Measurements from ENCODE around the gene IKBKE.

Gene IKBKE

DNA sequence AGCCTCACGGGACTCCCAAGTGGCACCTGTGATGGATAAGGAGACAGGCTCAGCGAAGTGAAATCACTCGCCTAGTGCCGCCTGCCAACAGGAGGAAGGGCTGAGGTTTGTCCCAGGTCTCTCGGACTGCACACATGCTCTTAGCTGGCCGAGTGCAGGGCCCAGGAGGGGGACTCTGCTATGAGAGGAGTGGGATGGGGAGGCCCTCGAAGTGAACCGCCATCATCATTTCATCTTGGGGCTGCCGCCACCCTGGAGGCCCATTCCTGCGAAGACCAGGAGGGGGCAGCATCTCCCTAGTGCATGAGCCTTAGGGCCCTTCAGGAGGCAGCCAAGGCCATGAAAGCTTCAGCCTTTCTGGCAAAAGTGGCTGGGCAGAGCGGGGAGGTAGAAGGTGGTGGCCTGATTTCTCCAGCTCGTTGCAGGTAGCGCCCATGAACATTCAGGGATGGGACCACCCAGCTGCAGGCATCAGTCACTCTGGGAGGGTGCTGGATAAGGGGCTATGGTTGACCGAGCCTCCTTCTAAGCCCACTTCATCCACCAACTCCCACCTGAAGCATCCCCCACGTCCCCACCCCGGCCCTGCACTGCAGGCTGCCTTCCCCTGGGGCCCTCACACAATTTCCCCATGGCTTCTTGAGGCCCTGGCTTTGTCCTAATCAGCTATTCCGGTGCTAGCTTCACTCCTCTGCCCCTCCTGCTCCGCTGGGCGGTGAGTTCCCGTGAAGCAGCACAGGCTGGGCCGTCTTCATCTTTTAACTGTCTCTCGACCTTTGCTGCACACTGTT is 19.9 kb downstream of the IKBKE start:
- Histone ChIP-seq H3K9me3 (ENCODE audit: insufficient read depth, low read depth, low read length) (no peaks in the 10 kb centered on the region), H3K4me3 (ENCODE audit: low read length) (no peak overlapping the region), H3K27ac (ENCODE audit: low read length) (no peak overlapping the region), H3K36me3 (ENCODE audit: insufficient read depth, low read depth, low read length) (peaks cover 6% of the 10 kb centered on the region), H3K9ac (ENCODE audit: low read depth, low read length) (no peak overlapping the region), H3K27me3 (ENCODE audit: insufficient read depth, low read length) (no peaks in the 10 kb centered on the region), H3K4me1 (ENCODE audit: insufficient read depth, low read length) (no peaks in the 10 kb centered on the region)

GRCh38 chr1:206490771-206491405 is 20.6 kb downstream of the IKBKE start:
- H3K4me3 ChIP-seq (ENCODE audit: low read length) = no peak overlapping the region
- no peaks in the 10 kb centered on the region for H3K27me3 ChIP-seq (ENCODE audit: insufficient read depth, low read length)
- peaks cover 6% of the 10 kb centered on the region for H3K36me3 ChIP-seq (ENCODE audit: insufficient read depth, low read depth, low read length)
- H3K9ac ChIP-seq (ENCODE audit: low read depth, low read length) = no peak overlapping the region
- no peak overlapping the region for H3K27ac ChIP-seq (ENCODE audit: low read length)
- H3K9me3 ChIP-seq (ENCODE audit: insufficient read depth, low read depth, low read length) = no peaks in the 10 kb centered on the region
- H3K4me1 ChIP-seq (ENCODE audit: insufficient read depth, low read length) = no peaks in the 10 kb centered on the region

- no peak overlapping the region for H3K27ac ChIP-seq (ENCODE audit: low read length)
- no peak overlapping the region for H3K9ac ChIP-seq (ENCODE audit: low read depth, low read length)
- no peaks in the 10 kb centered on the region for H3K4me1 ChIP-seq (ENCODE audit: insufficient read depth, low read length)
- H3K4me3 ChIP-seq (ENCODE audit: low read length) = no peak overlapping the region
- H3K27me3 ChIP-seq (ENCODE audit: insufficient read depth, low read length) = no peaks in the 10 kb centered on the region
- no peaks in the 10 kb centered on the region for H3K9me3 ChIP-seq (ENCODE audit: insufficient read depth, low read depth, low read length)
- H3K36me3 ChIP-seq (ENCODE audit: insufficient read depth, low read depth, low read length) = peaks cover 6% of the 10 kb centered on the region
Measured at GRCh38 chr1:206491616-206492015, 21.3 kb downstream of the IKBKE start.

GRCh38 chr1:206492589-206492988 is 22.3 kb downstream of the IKBKE start:
- Histone ChIP-seq H3K9ac (ENCODE audit: low read depth, low read length) (no peak overlapping the region), H3K9me3 (ENCODE audit: insufficient read depth, low read depth, low read length) (no peaks in the 10 kb centered on the region), H3K27ac (ENCODE audit: low read length) (no peak overlapping the region), H3K4me1 (ENCODE audit: insufficient read depth, low read length) (no peaks in the 10 kb centered on the region), H3K36me3 (ENCODE audit: insufficient read depth, low read depth, low read length) (peaks cover 6% of the 10 kb centered on the region), H3K27me3 (ENCODE audit: insufficient read depth, low read length) (no peaks in the 10 kb centered on the region), H3K4me3 (ENCODE audit: low read length) (no peak overlapping the region)

GRCh38 chr1:206493279-206493678 is 23.0 kb downstream of the IKBKE start:
- Histone ChIP-seq H3K9me3 (ENCODE audit: insufficient read depth, low read depth, low read length) (no peaks in the 10 kb centered on the region), H3K9ac (ENCODE audit: low read depth, low read length) (no peak overlapping the region), H3K36me3 (ENCODE audit: insufficient read depth, low read depth, low read length) (peaks cover 6% of the 10 kb centered on the region), H3K4me3 (ENCODE audit: low read length) (no peak overlapping the region), H3K27ac (ENCODE audit: low read length) (no peak overlapping the region), H3K4me1 (ENCODE audit: insufficient read depth, low read length) (no peaks in the 10 kb centered on the region), H3K27me3 (ENCODE audit: insufficient read depth, low read length) (no peaks in the 10 kb centered on the region)

DNA sequence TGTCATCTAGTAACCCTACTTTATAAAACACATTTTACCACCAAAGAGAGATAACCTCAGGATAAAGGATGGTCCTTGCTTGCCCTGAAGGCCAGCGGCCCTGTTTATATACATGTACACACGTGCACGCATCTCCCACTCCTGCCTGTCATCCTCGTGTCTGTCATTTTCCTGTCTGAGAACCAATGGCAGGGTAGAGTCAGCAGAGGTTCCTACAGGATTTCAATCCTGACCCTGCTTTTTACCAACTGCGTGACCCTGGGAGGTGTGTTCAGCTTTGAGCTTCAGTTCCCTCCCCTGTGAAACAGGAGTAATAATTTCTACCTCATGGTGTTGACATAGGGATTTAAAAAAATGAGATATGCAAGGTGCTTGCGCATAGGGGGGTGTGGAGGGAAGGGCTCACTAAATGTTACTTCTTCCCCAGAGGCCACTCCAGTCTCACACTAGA is 24.8 kb downstream of the IKBKE start:
- no peak overlapping the region for H3K9ac ChIP-seq (ENCODE audit: low read depth, low read length)
- no peaks in the 10 kb centered on the region for H3K4me1 ChIP-seq (ENCODE audit: insufficient read depth, low read length)
- no peak overlapping the region for H3K4me3 ChIP-seq (ENCODE audit: low read length)
- H3K27ac ChIP-seq (ENCODE audit: low read length) = no peak overlapping the region
- no peaks in the 10 kb centered on the region for H3K9me3 ChIP-seq (ENCODE audit: insufficient read depth, low read depth, low read length)
- H3K27me3 ChIP-seq (ENCODE audit: insufficient read depth, low read length) = no peaks in the 10 kb centered on the region
- peaks cover 6% of the 10 kb centered on the region for H3K36me3 ChIP-seq (ENCODE audit: insufficient read depth, low read depth, low read length)

GRCh38 chr1:206495493-206496046 is 25.3 kb downstream of the IKBKE start:
- Histone ChIP-seq H3K9me3 (ENCODE audit: insufficient read depth, low read depth, low read length) (no peaks in the 10 kb centered on the region), H3K4me3 (ENCODE audit: low read length) (no peak overlapping the region), H3K9ac (ENCODE audit: low read depth, low read length) (no peak overlapping the region), H3K27ac (ENCODE audit: low read length) (no peak overlapping the region), H3K4me1 (ENCODE audit: insufficient read depth, low read length) (no peaks in the 10 kb centered on the region), H3K27me3 (ENCODE audit: insufficient read depth, low read length) (no peaks in the 10 kb centered on the region), H3K36me3 (ENCODE audit: insufficient read depth, low read depth, low read length) (peaks cover 6% of the 10 kb centered on the region)

DNA sequence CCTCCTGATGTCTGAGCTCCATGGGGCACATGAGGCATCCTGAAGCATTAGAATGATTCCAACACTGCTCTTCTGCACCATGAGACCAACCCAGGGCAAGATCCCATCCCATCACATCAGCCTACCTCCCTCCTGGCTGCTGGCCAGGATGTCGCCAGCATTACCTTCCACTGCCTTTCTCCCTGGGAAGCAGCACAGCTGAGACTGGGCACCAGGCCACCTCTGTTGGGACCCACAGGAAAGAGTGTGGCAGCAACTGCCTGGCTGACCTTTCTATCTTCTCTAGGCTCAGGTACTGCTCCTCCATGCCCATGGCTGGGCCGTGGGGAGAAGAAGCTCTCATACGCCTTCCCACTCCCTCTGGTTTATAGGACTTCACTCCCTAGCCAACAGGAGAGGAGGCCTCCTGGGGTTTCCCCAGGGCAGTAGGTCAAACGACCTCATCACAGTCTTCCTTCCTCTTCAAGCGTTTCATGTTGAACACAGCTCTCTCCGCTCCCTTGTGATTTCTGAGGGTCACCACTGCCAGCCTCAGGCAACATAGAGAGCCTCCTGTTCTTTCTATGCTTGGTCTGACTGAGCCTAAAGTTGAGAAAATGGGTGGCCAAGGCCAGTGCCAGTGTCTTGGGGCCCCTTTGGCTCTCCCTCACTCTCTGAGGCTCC is 26.0 kb downstream of the IKBKE start:
- no peak overlapping the region for H3K27ac ChIP-seq (ENCODE audit: low read length)
- no peaks in the 10 kb centered on the region for H3K27me3 ChIP-seq (ENCODE audit: insufficient read depth, low read length)
- H3K4me1 ChIP-seq (ENCODE audit: insufficient read depth, low read length) = no peaks in the 10 kb centered on the region; the same call in 1 of the 2 replicates
- peaks cover 6% of the 10 kb centered on the region for H3K36me3 ChIP-seq (ENCODE audit: insufficient read depth, low read depth, low read length)
- no peaks in the 10 kb centered on the region for H3K9me3 ChIP-seq (ENCODE audit: insufficient read depth, low read depth, low read length)
- no peak overlapping the region for H3K9ac ChIP-seq (ENCODE audit: low read depth, low read length)
- no peak overlapping the region for H3K4me3 ChIP-seq (ENCODE audit: low read length)

DNA sequence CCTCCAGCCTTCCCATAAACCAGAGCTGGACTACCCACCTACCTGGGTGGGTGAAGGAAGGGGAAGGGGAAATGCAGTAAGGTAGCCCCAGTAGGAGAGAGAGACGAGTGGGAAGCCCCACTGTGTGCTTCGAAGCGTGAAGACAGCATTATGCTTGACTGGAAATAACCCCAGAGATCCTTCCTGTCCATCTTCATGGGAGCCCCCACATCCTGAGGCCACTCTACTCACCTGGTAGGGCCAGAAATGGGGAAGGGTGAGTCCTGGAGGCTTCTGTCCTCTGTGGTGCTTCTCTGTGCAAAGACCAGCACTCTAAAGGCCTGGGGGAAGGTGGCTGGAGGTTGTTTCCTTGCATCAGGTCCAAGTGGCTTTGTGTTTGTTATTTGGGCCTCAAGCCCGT is 27.1 kb downstream of the IKBKE start:
- H3K4me3 ChIP-seq (ENCODE audit: low read length) = no peak overlapping the region
- peaks cover 8% of the 10 kb centered on the region for H3K27me3 ChIP-seq (ENCODE audit: insufficient read depth, low read length)
- H3K9me3 ChIP-seq (ENCODE audit: insufficient read depth, low read depth, low read length) = no peaks in the 10 kb centered on the region

GRCh38 chr1:206497774-206498173 is 27.5 kb downstream of the IKBKE start:
- H3K27ac ChIP-seq (ENCODE audit: low read length) = no peak overlapping the region
- H3K4me1 ChIP-seq (ENCODE audit: insufficient read depth, low read length) = no peaks in the 10 kb centered on the region; the same call in 1 of the 2 replicates
- H3K36me3 ChIP-seq (ENCODE audit: insufficient read depth, low read depth, low read length) = no peaks in the 10 kb centered on the region; the same call in 1 of the 2 replicates
- no peak overlapping the region for H3K4me3 ChIP-seq (ENCODE audit: low read length)
- peaks cover 12% of the 10 kb centered on the region for H3K27me3 ChIP-seq (ENCODE audit: insufficient read depth, low read length)
- no peak overlapping the region for H3K9ac ChIP-seq (ENCODE audit: low read depth, low read length)
- no peaks in the 10 kb centered on the region for H3K9me3 ChIP-seq (ENCODE audit: insufficient read depth, low read depth, low read length)

More for the DNA sequence above, 27.1 kb downstream of the IKBKE start:
- H3K36me3 ChIP-seq (ENCODE audit: insufficient read depth, low read depth, low read length) = peaks cover 2% of the 10 kb centered on the region
- H3K4me1 ChIP-seq (ENCODE audit: insufficient read depth, low read length) = no peaks in the 10 kb centered on the region; the same call in 1 of the 2 replicates
- H3K9ac ChIP-seq (ENCODE audit: low read depth, low read length) = no peak overlapping the region
- H3K27ac ChIP-seq (ENCODE audit: low read length) = no peak overlapping the region

- no peaks in the 10 kb centered on the region for H3K9me3 ChIP-seq (ENCODE audit: insufficient read depth, low read depth, low read length)
- no peaks in the 10 kb centered on the region; the same call in 1 of the 2 replicates for H3K36me3 ChIP-seq (ENCODE audit: insufficient read depth, low read depth, low read length)
- H3K9ac ChIP-seq (ENCODE audit: low read depth, low read length) = no peak overlapping the region
- H3K4me1 ChIP-seq (ENCODE audit: insufficient read depth, low read length) = no peaks in the 10 kb centered on the region; the same call in 1 of the 2 replicates
- no peak overlapping the region for H3K4me3 ChIP-seq (ENCODE audit: low read length)
- no peak overlapping the region for H3K27ac ChIP-seq (ENCODE audit: low read length)
- H3K27me3 ChIP-seq (ENCODE audit: insufficient read depth, low read length) = peaks cover 21% of the 10 kb centered on the region
Measured at GRCh38 chr1:206498685-206499084, 28.4 kb downstream of the IKBKE start.
